Measurements from ENCODE around the gene SLC7A11.

GRCh38 chr4:138242076-138242833, at the start of gene SLC7A11:
- TF ChIP-seq CTCF (IDR thresholded peaks at IDR 0.05; ENCODE audit: insufficient read depth, low read depth, low read length) (no peak), EZH2 (IDR thresholded peaks at IDR 0.05; ENCODE audit: insufficient read depth, low read length) (no peak)

All from astrocyte (in vitro differentiated cells and primary cell).